ENCODE measurements around the gene ASIC3. TPM values are rescaled to one million over a fixed set of nuclear protein-coding genes. Genes with fewer than 3 reads are reported as not detected.

The ASIC3 gene
- total RNA-seq, 2 experiments from 2014 or later = 3.9 to 5.3 TPM

GRCh38 chr7:151064993-151065392, 16.7 kb downstream of the ASIC3 start:
- no peak for DNase-seq
- H3K27ac Mint-ChIP-seq = no peak overlapping the region

DNA sequence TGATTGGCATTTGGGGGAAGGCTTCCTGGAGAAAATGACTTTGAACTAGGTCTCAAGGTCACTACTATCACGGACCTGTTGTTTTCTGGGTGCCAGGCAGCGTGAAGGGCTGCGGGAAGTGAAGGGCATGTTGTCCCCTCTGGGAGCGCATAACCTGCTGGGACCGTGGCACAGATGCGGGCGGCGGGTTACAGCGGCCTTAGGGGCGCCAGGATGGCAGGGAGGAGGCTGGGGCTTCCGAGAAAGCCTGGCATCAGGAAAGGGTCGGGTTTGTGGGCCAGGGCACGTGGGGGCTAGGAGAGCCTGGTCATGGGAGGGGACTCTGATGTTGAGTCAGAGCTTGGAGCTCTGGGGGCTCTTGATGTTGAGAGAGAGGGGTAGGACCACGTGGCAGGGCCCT, 17.2 kb downstream of the ASIC3 start:
- Mint-ChIP-seq H3K36me3 (peaks cover 13% of the 10 kb centered on the region), H3K4me3 (no peak overlapping the region), H3K4me1 (peaks cover 13% of the 10 kb centered on the region), H3K27me3 (no peaks in the 10 kb centered on the region), H3K9me3 (ENCODE audit: low read depth) (no peaks in the 10 kb centered on the region), H3K27ac (no peak overlapping the region)
- DNase-seq (no peak), ATAC-seq (no peak)
- CTCF ChIA-PET = no interaction called here

More at GRCh38 chr7:151064993-151065392, 16.7 kb downstream of the ASIC3 start:
- H3K36me3 Mint-ChIP-seq = peaks cover 12% of the 10 kb centered on the region
- no peaks in the 10 kb centered on the region for H3K27me3 Mint-ChIP-seq
- CTCF ChIA-PET = no interaction called here
- ATAC-seq = no peak
- no peak overlapping the region for H3K4me3 Mint-ChIP-seq
- H3K4me1 Mint-ChIP-seq = peaks cover 13% of the 10 kb centered on the region
- no peaks in the 10 kb centered on the region for H3K9me3 Mint-ChIP-seq (ENCODE audit: low read depth)

- Mint-ChIP-seq H3K36me3 (peaks cover 13% of the 10 kb centered on the region), H3K9me3 (ENCODE audit: low read depth) (no peaks in the 10 kb centered on the region), H3K4me1 (peaks cover 5% of the 10 kb centered on the region), H3K4me3 (no peak overlapping the region), H3K27me3 (no peaks in the 10 kb centered on the region), H3K27ac (no peak overlapping the region)
- DNase-seq (no peak), ATAC-seq (no peak)
- CTCF ChIA-PET = no interaction called here
These were observed 18.1 kb downstream of the ASIC3 start for GRCh38 chr7:151066273-151066974.

- Mint-ChIP-seq H3K27me3 (no peaks in the 10 kb centered on the region), H3K27ac (no peak overlapping the region), H3K36me3 (peaks cover 19% of the 10 kb centered on the region), H3K4me3 (no peak overlapping the region), H3K4me1 (no peaks in the 10 kb centered on the region), H3K9me3 (ENCODE audit: low read depth) (no peaks in the 10 kb centered on the region)
- CTCF ChIA-PET = interaction anchor here (1.3 kb wide), 2 partner anchors 12 to 16 kb away, joined by 3 to 4 read pairs; partner anchors contain the start of genes FASTK and TMUB1
- no peak for ATAC-seq
- DNase-seq = no peak
These were observed 19.9 kb downstream of the ASIC3 start for GRCh38 chr7:151068069-151068773.

- CTCF ChIA-PET = interaction anchor here (1.2 kb wide), 1 partner anchor 10 kb away, joined by 3 read pairs; the partner anchor contains the start of gene FASTK
- no peak for ATAC-seq
- Mint-ChIP-seq H3K27ac (no peak overlapping the region), H3K4me3 (no peak overlapping the region), H3K27me3 (no peaks in the 10 kb centered on the region), H3K36me3 (peaks cover 22% of the 10 kb centered on the region), H3K4me1 (peaks cover 9% of the 10 kb centered on the region), H3K9me3 (ENCODE audit: low read depth) (no peaks in the 10 kb centered on the region)
- no peak for DNase-seq
These were observed 21.7 kb downstream of the ASIC3 start for GRCh38 chr7:151069841-151070573.

- H3K27me3 Mint-ChIP-seq = no peaks in the 10 kb centered on the region
- CTCF ChIA-PET = interaction anchor here (1.2 kb wide), 1 partner anchor 10 kb away, joined by 3 read pairs; the partner anchor contains the start of gene FASTK
- H3K9me3 Mint-ChIP-seq (ENCODE audit: low read depth) = no peaks in the 10 kb centered on the region
- peaks cover 20% of the 10 kb centered on the region for H3K36me3 Mint-ChIP-seq
- no peak overlapping the region for H3K4me3 Mint-ChIP-seq
- H3K27ac Mint-ChIP-seq = no peak overlapping the region
- DNase-seq (no peak), ATAC-seq (no peak)
- H3K4me1 Mint-ChIP-seq = peaks cover 9% of the 10 kb centered on the region
These were observed 22.2 kb downstream of the ASIC3 start for GRCh38 chr7:151070574-151070960.

GRCh38 chr7:151071032-151071866, 22.9 kb downstream of the ASIC3 start:
- no peak for DNase-seq
- H3K27me3 Mint-ChIP-seq = no peaks in the 10 kb centered on the region
- H3K36me3 Mint-ChIP-seq = peaks cover 23% of the 10 kb centered on the region
- H3K4me1 Mint-ChIP-seq = peaks cover 9% of the 10 kb centered on the region
- no peaks in the 10 kb centered on the region for H3K9me3 Mint-ChIP-seq (ENCODE audit: low read depth)
- no peak overlapping the region for H3K27ac Mint-ChIP-seq
- no peak overlapping the region for H3K4me3 Mint-ChIP-seq
- ATAC-seq = no peak
- CTCF ChIA-PET = interaction anchor here (1.2 kb wide), 1 partner anchor 9 kb away, joined by 3 read pairs; the partner anchor contains the start of gene FASTK

DNA sequence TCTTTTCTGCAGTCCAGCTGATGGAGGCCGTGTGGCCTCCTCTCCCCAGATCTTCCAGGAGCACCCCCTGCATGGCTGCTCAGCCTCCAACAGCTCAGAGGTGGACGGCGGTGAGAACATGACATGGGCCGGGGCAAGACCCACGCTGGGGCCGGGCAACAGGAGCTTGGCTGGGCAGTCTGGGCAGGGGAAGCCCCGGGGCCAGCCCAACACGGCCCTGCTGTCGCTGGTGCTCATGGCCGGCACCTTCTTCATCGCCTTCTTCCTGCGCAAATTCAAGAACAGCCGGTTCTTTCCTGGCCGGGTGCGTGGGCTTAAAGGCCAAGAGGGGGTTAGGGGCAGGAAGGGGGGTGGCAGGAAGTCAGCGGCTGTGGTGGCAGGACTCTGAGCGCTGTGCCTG, 25.7 kb downstream of the ASIC3 start:
- CTCF ChIA-PET = interaction anchor here (1.5 kb wide), 1 partner anchor 14 kb away, joined by 3 read pairs; no protein-coding TSS in a partner anchor
- Mint-ChIP-seq H3K4me1 (peaks cover 20% of the 10 kb centered on the region), H3K27ac (peak overlapping the region; percentile 36), H3K4me3 (no peak overlapping the region), H3K36me3 (peaks cover 16% of the 10 kb centered on the region), H3K9me3 (ENCODE audit: low read depth) (no peaks in the 10 kb centered on the region), H3K27me3 (no peaks in the 10 kb centered on the region)
- ATAC-seq (no peak), DNase-seq (no peak)

DNA sequence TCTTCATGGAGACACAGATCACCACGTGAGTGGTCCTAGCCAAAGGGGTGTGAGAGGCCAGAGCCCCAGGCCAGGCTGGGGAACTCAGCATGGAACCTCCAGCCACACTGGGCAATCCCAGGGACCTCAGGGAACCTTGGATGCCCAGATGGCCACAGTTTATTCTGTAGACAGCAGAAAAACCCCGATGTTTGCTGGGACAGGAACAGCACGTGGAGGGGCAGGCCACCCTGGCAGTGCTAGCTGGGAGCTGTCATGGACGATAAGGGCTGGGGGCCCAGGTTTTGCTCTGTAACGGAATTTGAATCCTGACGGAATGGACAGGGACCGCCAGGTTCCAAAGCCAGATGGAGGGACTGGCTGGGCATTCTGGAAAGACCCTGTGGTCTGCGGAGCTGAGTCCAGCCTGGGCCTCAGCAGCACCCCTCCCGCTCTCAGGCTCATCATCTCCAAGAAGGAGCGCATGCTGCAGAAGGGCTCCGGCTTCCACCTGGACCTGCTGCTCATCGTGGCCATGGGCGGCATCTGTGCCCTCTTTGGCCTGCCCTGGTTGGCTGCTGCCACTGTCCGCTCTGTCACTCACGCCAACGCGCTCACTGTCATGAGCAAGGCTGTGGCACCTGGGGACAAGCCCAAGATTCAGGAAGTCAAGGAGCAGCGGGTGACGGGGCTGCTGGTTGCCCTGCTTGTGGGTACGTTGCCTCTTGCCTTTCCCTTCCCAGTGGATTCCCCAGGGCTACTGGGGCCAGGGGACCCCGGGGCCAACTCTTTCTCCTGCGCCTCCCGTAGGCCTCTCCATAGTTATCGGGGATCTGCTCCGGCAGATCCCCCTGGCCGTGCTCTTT, 26.7 kb downstream of the ASIC3 start:
- H3K36me3 Mint-ChIP-seq = peaks cover 19% of the 10 kb centered on the region
- DNase-seq (no peak), ATAC-seq (no peak)
- CTCF ChIA-PET = interaction anchor here (1.5 to 1.6 kb wide), 2 partner anchors 15 to 33 kb away, joined by 3 read pairs; no protein-coding TSS in a partner anchor
- H3K9me3 Mint-ChIP-seq (ENCODE audit: low read depth) = no peaks in the 10 kb centered on the region
- H3K27ac Mint-ChIP-seq = no peak overlapping the region
- no peak overlapping the region for H3K4me3 Mint-ChIP-seq
- H3K4me1 Mint-ChIP-seq = peaks cover 30% of the 10 kb centered on the region
- no peaks in the 10 kb centered on the region for H3K27me3 Mint-ChIP-seq

- no peaks in the 10 kb centered on the region for H3K27me3 Mint-ChIP-seq
- H3K4me1 Mint-ChIP-seq = peaks cover 30% of the 10 kb centered on the region
- H3K36me3 Mint-ChIP-seq = peaks cover 18% of the 10 kb centered on the region
- DNase-seq = no peak
- CTCF ChIA-PET = interaction anchor here (0.8 to 1.6 kb wide), 2 partner anchors 10 to 33 kb away, joined by 3 read pairs; no protein-coding TSS in a partner anchor
- H3K4me3 Mint-ChIP-seq = no peak overlapping the region
- no peak for ATAC-seq
- H3K9me3 Mint-ChIP-seq (ENCODE audit: low read depth) = no peaks in the 10 kb centered on the region
- H3K27ac Mint-ChIP-seq = no peak overlapping the region
These were observed 27.3 kb downstream of the ASIC3 start for GRCh38 chr7:151075662-151075971.

DNA sequence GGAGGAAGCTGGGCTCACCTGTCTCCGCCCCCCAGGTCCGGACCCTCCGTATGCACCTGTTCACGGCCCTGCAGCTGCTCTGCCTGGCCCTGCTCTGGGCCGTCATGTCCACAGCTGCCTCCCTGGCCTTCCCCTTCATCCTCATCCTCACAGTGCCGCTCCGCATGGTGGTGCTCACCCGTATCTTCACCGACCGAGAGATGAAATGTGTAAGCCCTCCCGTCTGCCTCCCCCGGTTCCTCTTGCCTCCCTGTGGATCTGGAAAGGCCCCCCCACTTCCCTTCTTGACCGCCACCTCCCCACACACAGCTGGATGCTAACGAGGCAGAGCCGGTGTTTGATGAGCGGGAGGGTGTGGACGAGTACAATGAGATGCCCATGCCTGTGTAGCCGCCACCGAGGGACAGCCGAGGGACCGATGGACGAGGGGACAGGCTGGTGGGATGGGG, 27.7 kb downstream of the ASIC3 start:
- H3K36me3 Mint-ChIP-seq = peaks cover 18% of the 10 kb centered on the region
- no peak overlapping the region for H3K27ac Mint-ChIP-seq
- CTCF ChIA-PET = interaction anchor here (0.8 to 1.6 kb wide), 2 partner anchors 9 to 33 kb away, joined by 3 read pairs; no protein-coding TSS in a partner anchor

More for the DNA sequence above, 27.7 kb downstream of the ASIC3 start:
- no peak for ATAC-seq
- H3K4me1 Mint-ChIP-seq = peaks cover 30% of the 10 kb centered on the region
- H3K9me3 Mint-ChIP-seq (ENCODE audit: low read depth) = no peaks in the 10 kb centered on the region
- no peak for DNase-seq
- no peak overlapping the region for H3K4me3 Mint-ChIP-seq
- H3K27me3 Mint-ChIP-seq = no peaks in the 10 kb centered on the region

Measured in activated CD8-positive, alpha-beta memory T cell treated with anti-CD3 and anti-CD28 coated beads, Interleukin-2, amount 10 ng/mL, durations not matched to agents 7 days and 5 days (primary cell).